AML-193 (cell line): ENCODE data around the gene NDST1.
"Not testable (repeated sequence)": the region's sequence is repeated elsewhere in the genome, so short reads cannot be mapped to it uniquely, and the experiment has no call there.

Experiments used
- DNase-seq, 2 experiments: peaks; one replicate each; lab custom pipeline; 2025; lab: John Stamatoyannopoulos, UW

The NDST1 gene

DNA sequence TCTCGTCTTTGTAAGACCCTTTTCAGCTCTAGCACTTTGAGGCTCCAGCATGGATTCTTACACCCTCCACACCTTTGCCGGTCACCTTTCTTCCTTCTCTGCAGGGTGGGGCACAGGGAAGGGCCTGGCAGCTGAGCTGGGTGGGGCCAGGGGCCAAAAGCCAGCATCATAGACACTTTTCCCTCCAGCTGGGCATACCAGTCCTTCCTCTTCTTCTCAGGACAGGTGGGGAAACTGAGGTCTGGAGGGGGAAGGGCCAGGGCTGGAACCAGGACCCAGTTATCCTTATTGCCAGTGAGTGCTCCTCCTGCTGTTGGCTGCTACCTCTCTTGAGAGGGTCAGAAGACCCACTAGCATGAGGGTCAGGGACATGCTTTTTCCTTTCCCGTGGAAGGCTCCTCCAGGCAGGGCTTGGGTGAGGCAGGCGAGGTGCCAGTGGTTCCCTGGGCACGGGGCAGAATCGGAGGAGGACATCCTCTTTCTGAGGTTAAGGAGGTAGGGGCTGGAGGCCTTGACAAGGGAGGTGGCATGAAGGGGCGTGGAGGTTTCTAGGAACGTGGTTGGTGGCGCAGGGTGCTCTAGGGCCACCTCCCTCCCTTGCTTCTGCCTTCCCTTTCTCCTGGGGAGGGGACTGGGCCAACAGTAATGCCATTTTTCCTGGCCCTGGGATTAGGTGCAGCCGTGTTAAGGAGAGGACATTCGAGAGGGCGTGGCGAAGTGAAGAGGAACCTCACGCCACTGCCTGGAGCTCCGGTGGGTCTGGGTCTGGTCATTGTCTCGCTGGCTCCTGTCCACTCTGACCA is at the start of gene NDST1:
Gene NDST1 (plus strand): TSS at position 658 of the 803 bp plus-strand sequence. CDS start 13,124 bp downstream, outside the sequence.
- no peak for DNase-seq

DNA sequence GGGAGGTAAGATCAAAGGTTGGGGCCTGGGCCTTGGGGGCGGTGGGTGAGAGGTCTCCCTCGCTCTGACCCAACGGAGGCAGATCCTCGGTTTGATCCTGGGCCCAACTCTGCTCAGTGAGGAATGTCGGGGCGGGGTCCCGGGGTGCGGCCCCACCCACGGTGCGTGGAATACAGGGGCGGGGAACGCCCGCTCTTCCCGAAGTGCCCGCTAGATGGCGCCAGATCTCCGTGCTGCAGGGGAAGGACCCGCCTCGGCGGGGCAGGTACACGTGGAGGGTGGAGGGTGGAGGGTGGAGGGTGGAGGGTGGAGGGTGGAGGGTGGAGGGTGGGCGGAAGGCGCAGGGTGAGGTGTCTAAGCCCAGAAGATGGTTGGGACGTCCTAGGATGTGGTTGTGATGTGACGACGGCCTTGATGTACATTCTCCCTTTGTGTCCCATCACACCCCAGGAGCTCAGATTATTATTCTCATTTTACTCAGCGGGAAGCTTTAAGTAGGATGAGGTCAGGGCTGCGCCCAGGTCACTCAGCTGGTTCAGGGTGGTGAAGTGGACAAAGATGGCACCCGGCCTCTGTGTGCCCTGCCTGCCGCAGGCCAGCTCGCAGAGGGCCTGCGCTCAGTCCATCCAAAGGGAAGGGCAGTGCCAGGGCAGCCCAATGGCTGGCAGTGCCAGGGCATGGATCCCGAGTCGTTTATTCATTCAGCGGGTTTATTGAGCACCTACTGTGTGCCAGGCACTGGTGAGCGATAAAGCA is 49.0 kb upstream of the NDST1 start:
- DNase-seq = peak; percentile 21 to 33

DNA sequence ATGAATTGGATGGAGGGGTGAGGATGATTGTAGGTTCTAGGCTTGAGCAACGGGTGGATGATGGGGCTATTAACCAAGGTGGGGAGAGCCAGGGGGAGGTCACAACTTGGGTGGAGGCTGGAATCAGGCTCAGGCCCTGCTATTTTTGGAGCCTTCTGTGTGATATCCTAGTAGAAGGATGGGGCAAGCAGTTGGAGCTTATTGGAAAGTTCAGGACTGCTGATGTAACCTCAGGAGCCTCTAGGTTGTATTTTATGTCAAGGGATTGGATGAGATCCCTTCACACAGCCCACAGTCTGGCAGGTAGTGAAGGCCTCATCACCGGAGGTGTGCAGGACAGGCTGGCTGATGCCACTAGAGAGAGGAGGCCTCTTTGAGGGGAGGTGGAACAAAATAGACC is 47.1 kb upstream of the NDST1 start:
- DNase-seq = no peak

DNA sequence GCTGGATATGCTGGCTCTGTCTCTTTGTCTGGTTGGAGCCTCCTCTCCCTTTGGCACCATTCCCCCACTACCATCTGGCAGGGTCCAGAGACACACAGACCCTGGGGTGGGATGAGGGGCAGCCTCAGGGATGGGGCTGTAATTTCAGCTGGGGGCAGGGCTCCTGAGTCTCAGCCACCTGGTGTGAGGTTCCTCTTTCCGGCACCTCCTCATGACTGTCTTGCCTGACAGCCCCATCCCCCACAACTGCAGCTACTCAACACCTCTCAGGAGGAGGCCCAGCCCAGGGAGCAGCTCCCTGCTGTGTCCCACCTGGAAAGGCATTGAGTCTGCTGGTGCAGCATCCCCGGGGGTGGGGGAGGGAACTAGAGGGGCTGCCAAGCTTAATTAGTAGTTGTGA is 46.7 kb upstream of the NDST1 start:
- DNase-seq = peak; percentile 14 to 32

DNA sequence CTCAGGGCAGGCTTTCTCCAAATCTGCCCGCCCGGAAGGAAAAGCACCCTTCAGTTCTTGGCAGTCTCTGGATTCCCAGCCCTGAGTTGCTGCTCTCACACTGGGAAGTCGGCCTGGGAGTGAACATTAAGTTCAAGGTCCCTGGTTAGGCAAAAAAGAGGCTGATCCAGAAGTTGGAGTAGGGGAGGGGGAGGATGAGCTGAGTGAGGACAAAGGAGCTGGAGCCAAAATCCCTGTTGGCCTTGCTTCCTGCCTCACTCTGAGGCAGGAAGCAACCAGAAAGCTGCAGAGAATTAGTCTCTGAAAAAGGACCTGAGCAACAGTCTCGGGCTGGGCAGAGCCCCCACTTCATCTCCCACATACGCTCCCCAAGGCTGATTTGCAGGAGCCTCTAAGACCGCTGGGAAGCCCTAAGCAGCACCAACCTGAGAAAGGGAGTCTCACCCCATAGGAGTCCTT is 43.3 kb upstream of the NDST1 start:
- no peak for DNase-seq

- no peak for DNase-seq
These were observed 42.0 kb upstream of the NDST1 start for GRCh38 chr5:150465927-150466326.

- no peak for DNase-seq
These were observed 39.7 kb upstream of the NDST1 start for GRCh38 chr5:150468206-150468605.

- no peak for DNase-seq
These were observed 38.0 kb upstream of the NDST1 start for GRCh38 chr5:150469718-150470469.

DNA sequence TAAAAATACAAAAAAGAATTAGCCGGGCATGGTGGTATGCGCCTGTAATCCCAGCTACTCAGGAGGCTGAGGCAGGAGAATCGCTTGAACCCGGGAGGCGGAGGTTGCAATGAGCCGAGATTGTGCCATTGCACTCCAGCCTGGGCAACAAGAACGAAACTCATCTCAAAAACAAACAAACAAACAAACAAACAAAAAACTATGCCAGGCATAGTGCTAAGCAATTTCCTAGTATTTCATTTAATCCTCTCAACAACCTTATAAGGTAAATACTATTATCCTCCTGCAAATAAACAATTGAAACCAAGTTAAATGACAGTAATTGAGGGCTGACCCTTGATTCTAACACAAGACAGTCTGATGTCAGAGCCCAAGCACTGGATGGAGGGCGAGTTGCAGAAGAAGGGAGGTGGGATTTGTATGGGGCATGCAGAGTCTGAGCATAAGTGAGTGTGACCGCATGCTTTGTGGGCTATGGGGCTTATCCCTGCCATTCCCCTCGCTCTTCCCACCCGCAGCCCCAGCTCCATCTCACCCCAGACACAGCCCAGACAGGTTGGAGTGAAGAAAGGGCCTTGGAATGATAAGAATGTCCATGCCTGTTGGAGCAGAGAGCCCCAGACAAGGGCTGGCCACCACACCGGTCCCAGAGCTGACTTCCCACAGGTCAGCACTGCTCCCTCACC is 34.1 kb upstream of the NDST1 start:
- no peak for DNase-seq

GRCh38 chr5:150476568-150476967 is 31.4 kb upstream of the NDST1 start:
- not testable (repeated sequence) for DNase-seq

DNA sequence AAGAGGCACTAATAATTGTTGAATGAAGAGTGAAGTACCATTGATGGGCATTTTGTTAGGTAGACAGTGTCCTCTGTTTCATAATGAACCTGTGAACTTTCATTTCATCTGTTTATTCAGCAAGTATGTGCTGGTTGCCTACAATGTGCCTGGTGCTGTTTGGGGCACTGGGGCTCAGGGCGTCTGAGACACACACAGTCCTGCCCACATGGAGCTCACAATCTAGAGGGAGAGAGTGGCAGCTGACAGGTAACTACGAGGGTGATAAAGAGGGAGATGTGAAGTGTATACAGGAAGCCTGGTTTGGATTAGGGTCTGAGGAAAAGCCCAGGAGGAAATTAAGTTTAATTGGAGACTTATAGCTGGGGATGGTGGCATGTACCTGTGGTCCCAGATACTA is 28.5 kb upstream of the NDST1 start:
- no peak for DNase-seq

DNA sequence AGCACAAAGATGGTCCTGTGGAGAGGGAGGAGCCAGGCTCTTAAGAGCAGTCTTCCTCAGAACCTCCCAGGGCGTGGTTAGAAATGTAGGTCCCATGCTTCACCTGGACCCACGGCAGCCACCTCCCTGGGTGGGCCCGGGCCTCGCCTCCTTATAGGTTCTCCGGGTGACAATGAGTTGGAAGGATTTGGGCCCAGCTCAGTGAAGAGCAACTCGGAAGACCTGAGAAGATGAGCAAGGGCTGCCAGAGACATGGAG is 26.3 kb upstream of the NDST1 start:
- no peak for DNase-seq

GRCh38 chr5:150481972-150482406 is 25.9 kb upstream of the NDST1 start:
- DNase-seq = no peak

DNA sequence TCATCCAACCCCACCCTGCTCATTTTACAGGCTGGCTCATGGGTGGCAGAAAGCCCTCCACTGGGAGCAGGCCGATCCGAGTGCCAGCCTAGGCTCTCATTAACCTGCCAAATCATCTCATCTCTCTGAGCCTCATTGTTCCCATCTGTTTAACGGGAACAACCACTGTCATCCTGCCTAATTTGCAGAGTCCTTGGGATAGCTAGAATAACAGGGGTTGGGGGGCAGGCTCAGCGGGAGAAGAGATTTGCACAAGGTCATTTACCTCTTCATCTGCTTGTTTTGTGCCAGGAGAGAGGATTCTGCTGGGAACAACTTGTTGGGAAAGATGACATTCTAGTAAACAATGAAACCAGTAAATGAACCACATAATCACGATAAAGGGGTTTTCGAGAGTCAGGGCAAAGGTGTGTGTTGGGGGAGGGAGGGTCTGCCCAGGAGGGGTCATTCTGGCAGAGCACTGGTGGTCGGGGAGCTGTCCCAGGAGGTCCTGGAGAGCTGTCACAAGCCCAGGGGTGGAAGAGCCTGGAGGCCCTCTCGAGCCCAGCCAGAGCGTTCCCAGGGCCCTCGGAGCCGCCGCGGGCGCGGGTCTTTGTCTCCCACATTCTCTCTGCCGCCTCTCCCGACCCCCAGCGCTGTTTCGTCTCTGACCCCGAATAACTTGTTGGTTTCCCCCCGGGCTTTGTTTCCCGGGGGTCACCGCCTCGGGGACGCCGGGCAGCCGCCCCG is 22.8 kb upstream of the NDST1 start:
- no peak for DNase-seq

DNA sequence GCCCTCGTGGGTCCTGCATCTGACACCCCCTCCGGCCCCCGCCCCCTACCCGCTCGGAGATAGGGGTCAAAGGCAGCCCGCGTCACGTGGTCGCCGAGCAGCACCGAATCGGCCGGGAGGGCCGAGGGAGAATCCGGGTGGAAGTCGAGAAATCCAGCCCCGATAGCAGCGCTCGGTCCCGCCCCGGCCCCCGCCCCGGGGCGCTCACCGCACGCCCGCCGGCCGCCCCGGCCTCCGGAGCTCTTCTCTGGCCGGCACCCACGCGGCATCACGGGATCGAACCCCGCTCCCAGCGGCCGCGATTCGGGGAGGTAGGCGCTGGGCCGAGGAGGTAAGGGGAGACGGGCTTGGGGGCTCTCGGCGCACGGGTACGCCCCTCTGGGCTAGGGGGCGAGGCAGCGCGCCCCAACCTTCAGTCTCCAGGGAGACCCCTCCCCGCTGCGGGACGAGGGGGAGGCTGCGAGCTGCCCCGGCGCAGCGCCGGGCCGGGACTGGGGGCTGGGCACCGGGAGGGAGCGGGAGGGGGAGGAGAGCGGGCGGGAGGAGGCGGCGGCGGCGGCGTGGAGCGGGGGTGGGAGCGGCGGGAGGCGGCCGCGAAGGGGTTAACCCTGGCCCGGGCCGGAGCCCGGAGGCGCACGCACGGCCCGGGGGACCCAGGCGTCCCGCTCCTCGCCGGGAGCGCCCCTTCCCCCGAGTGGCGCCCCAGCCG is 22.1 kb upstream of the NDST1 start:
- peak in 1 of 2 experiments; percentile 13 for DNase-seq

GRCh38 chr5:150486402-150487198 is 21.3 kb upstream of the NDST1 start:
- peak; percentile 37 to 46 for DNase-seq

GRCh38 chr5:150487199-150488061 is 20.5 kb upstream of the NDST1 start:
- peak; percentile 80 to 82 for DNase-seq

GRCh38 chr5:150488519-150489359 is 19.2 kb upstream of the NDST1 start:
- DNase-seq = peak; percentile 98 to 99
